K562 (cell line): ENCODE results near the gene PLAGL1. TPM values are rescaled to one million over a fixed set of nuclear protein-coding genes. Genes with fewer than 3 reads are reported as not detected.

Experiments used
- ARID3A ChIP-seq: IDR thresholded peaks from 2 replicates; pipeline ENCODE4 v1.6.1; 2012; ENCODE audit warnings: low read depth, low read length, improper control_type of control experiment, borderline replicate concordance
- ASH1L ChIP-seq: fragments of 450-650 bp; IDR thresholded peaks from 2 replicates; pipeline ENCODE4 v1.6.1; 2018; ENCODE audit warnings: borderline replicate concordance, mild to moderate bottlenecking, low read depth; ENCODE audit not compliant: partially characterized antibody
- CBFA2T2 ChIP-seq: fragments of 450-650 bp; conservative IDR thresholded peaks from 2 replicates; pipeline ENCODE4 v1.6.1; 2017; ENCODE audit warnings: mild to moderate bottlenecking
- CBFB ChIP-seq: sonication (generic); formaldehyde crosslinking; IDR thresholded peaks from 2 replicates; pipeline ENCODE4 v1.4.0; 2020; ENCODE audit warnings: mild to moderate bottlenecking, missing genetic modification reagents
- EHMT2 ChIP-seq: fragments of 450-650 bp; IDR thresholded peaks from 2 replicates; pipeline ENCODE4 v1.6.1; 2018; ENCODE audit warnings: antibody characterized with exemption
- EP400 ChIP-seq: fragments of 450-650 bp; IDR thresholded peaks from 2 replicates; pipeline ENCODE4 v1.6.1; 2017; ENCODE audit warnings: antibody characterized with exemption, mild to moderate bottlenecking, moderate library complexity
- ETV5 ChIP-seq: sonication (generic); formaldehyde crosslinking; IDR thresholded peaks from 2 replicates; pipeline ENCODE4 v1.4.0; 2020; ENCODE audit warnings: low read depth, mild to moderate bottlenecking, missing genetic modification reagents
- GABPA ChIP-seq: fragments of 200-800 bp; sonication (Bioruptor generic); conservative IDR thresholded peaks from 2 replicates; pipeline ENCODE4 v1.6.1; 2016; ENCODE audit warnings: low read depth, missing genetic modification characterization, missing compliant biosample characterization
- GMEB1 ChIP-seq: fragments of 250-450 bp; sonication (Bioruptor Pico); IDR thresholded peaks from 2 replicates; pipeline ENCODE4 v1.4.0; 2020; ENCODE audit warnings: mild to moderate bottlenecking
- HCFC1 ChIP-seq: IDR thresholded peaks from 2 replicates; pipeline ENCODE4 v1.6.1; 2012; ENCODE audit warnings: low read depth, low read length, improper control_type of control experiment
- HNRNPUL1 ChIP-seq: fragments of 200-400 bp; formaldehyde crosslinking; IDR thresholded peaks from 2 replicates; pipeline ENCODE4 v1.6.1; 2017; ENCODE audit warnings: low read length
- MEF2A ChIP-seq: IDR thresholded peaks from 2 replicates; pipeline ENCODE4 v1.6.1; 2011; ENCODE audit warnings: low read depth, mild to moderate bottlenecking, low read length, moderate library complexity; ENCODE audit not compliant: control insufficient read depth
- MYNN ChIP-seq, 2 experiments: sonication (generic); formaldehyde crosslinking in 1 of 2; IDR thresholded peaks; 2 replicates each; pipeline versions ENCODE4 v1.5.0 to v1.6.1; 2016 to 2020; ENCODE audit warnings: antibody characterized with exemption in 1 of 2, missing genetic modification reagents in 1 of 2
- NR2C2 ChIP-seq, 2 experiments: fragments of 200-800 bp in 1 of 2; sonication (Bioruptor generic) in 1 of 2; sonication (generic) in 1 of 2; formaldehyde crosslinking in 1 of 2; IDR thresholded peaks; 2 replicates each; pipeline versions ENCODE4 v1.6.1 to v1.8.0; 2016 to 2022; ENCODE audit warnings: mild to moderate bottlenecking in 1 of 2, missing compliant biosample characterization in 1 of 2, missing genetic modification characterization in 1 of 2, missing genetic modification reagents in 1 of 2
- RCOR1 ChIP-seq, 2 experiments: IDR thresholded peaks; 2 replicates each; pipeline ENCODE4 v1.6.1; 2012; ENCODE audit warnings: low read depth in 2 of 2, low read length in 2 of 2, borderline replicate concordance in 1 of 2, improper control_type of control experiment in 1 of 2
- SNAPC5 ChIP-seq: fragments of 250-450 bp; sonication (Bioruptor Pico); IDR thresholded peaks from 2 replicates; pipeline ENCODE4 v1.8.0; 2021; ENCODE audit warnings: moderate library complexity, mild to moderate bottlenecking, inconsistent platforms
- TAL1 ChIP-seq: fragments of 450-650 bp; IDR thresholded peaks from 2 replicates; pipeline ENCODE4 v1.6.1; 2016; ENCODE audit warnings: mild to moderate bottlenecking
- ZNF217 ChIP-seq: sonication (generic); formaldehyde crosslinking; IDR thresholded peaks from 2 replicates; pipeline ENCODE4 v1.8.0; 2022; ENCODE audit warnings: mild to moderate bottlenecking, missing genetic modification reagents
- ZNF57 ChIP-seq: fragments of 450-650 bp; formaldehyde crosslinking; IDR thresholded peaks from 2 replicates; pipeline ENCODE4 v1.4.0; 2020; ENCODE audit warnings: mild to moderate bottlenecking, moderate library complexity
- ZNF586 ChIP-seq: fragments of 450-650 bp; formaldehyde crosslinking; conservative IDR thresholded peaks from 2 replicates; pipeline ENCODE4 v1.4.0; 2020; ENCODE audit warnings: mild to moderate bottlenecking, moderate library complexity
- polyA plus RNA-seq, 8 experiments: library from polyadenylated mRNA; depleted of rRNA in 4 of 8; stranded (reverse) in 5 of 8; unstranded in 3 of 8; fragments of >200 nt; fragmentation: Nextera tagmentation in 2 of 8; fragmentation: Illumina TruSeq in 1 of 8; extraction: Ambion mirVana in 2 of 8; extraction: Trizol in 1 of 8; gene quantifications; 2 replicates each; pipeline versions ENCODE4 v1.2.1 to v1.2.3, GENCODE V29; 2011 to 2014; ENCODE audit warnings: inconsistent platforms in 1 of 8, missing spikeins in 1 of 8
- total RNA-seq, 7 experiments: library from RNA; depleted of rRNA in 6 of 7; stranded (reverse); fragments of >200 nt in 6 of 7; fragmentation: Illumina TruSeq in 2 of 7; extraction: Trizol in 2 of 7; gene quantifications; 2 replicates each; pipeline versions ENCODE4 v1.2.1 to v1.2.3, GENCODE V29; 2011 to 2021; ENCODE audit warnings: low replicate concordance in 1 of 7
- TF ChIP-seq, protein P1 (sequence below): fragments of 250-450 bp; sonication (Bioruptor Pico); IDR thresholded peaks from 2 replicates; pipeline ENCODE4 v1.8.0; 2022; ENCODE audit warnings: inconsistent platforms
- TF ChIP-seq, protein P2 (sequence below): sonication (generic); formaldehyde crosslinking; IDR thresholded peaks from 2 replicates; pipeline ENCODE4 v1.8.1; 2023; ENCODE audit warnings: mild to moderate bottlenecking, missing genetic modification reagents, moderate library complexity

PLAGL1 gene
- total and polyA plus RNA-seq, 9 of the 15 experiments (the other 6 are each of a cell fraction or from before 2014, with no cell fraction given) = 4.9 to 29.6 (median 13.2) TPM

GRCh38 chr6:143940011-143940597, 68.0 kb downstream of the PLAGL1 start (continued):
- TF ChIP-seq ARID3A (peak; percentile 75; the same call in 1 of the 2 replicates), GABPA (tag) (peak; percentile 63), ZNF57 (CRISPR knock-in tag) (no peak), HNRNPUL1 (no peak), EHMT2 (peak; percentile 83), EP400 (0 out of 2 replicates have a peak, but pooled peaks have one; percentile 21), MYNN (IDR thresholded peaks at IDR 0.05) (no peak), MYNN (CRISPR knock-in tag; IDR thresholded peaks at IDR 0.05) (no peak), HCFC1 (no peak), CBFB (CRISPR knock-in tag) (no peak), SNAPC5 (CRISPR knock-in tag) (no peak), NR2C2 (CRISPR knock-in tag; IDR thresholded peaks at IDR 0.05) (no peak), NR2C2 (tag; IDR thresholded peaks at IDR 0.05) (no peak), RCOR1 (IDR thresholded peaks at IDR 0.05; ENCODE audit: borderline replicate concordance in 1 of 2, low read depth in 2 of 2, low read length in 2 of 2) (peak in 1 of 2 experiments; percentile 27; a peak in 1 of 4 replicates), ASH1L (peak; percentile 12), MEF2A (no peak), ZNF586 (no peak), CBFA2T2 (no peak), ETV5 (peak; percentile 76; the same call in 1 of the 2 replicates), GMEB1 (no peak), TAL1 (no peak), ZNF217 (CRISPR knock-in tag) (no peak)
- TF ChIP-seq, protein P1, sequence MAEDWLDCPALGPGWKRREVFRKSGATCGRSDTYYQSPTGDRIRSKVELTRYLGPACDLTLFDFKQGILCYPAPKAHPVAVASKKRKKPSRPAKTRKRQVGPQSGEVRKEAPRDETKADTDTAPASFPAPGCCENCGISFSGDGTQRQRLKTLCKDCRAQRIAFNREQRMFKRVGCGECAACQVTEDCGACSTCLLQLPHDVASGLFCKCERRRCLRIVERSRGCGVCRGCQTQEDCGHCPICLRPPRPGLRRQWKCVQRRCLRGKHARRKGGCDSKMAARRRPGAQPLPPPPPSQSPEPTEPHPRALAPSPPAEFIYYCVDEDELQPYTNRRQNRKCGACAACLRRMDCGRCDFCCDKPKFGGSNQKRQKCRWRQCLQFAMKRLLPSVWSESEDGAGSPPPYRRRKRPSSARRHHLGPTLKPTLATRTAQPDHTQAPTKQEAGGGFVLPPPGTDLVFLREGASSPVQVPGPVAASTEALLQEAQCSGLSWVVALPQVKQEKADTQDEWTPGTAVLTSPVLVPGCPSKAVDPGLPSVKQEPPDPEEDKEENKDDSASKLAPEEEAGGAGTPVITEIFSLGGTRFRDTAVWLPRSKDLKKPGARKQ = no peak
- TF ChIP-seq, protein P2, sequence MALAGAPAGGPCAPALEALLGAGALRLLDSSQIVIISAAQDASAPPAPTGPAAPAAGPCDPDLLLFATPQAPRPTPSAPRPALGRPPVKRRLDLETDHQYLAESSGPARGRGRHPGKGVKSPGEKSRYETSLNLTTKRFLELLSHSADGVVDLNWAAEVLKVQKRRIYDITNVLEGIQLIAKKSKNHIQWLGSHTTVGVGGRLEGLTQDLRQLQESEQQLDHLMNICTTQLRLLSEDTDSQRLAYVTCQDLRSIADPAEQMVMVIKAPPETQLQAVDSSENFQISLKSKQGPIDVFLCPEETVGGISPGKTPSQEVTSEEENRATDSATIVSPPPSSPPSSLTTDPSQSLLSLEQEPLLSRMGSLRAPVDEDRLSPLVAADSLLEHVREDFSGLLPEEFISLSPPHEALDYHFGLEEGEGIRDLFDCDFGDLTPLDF (CRISPR knock-in tag) = no peak
